ENCODE measurements around the gene HEXD.

The HEXD gene

GRCh38 chr17:82465023-82465603 lies 47.0 kb downstream of the HEXD start:
- TF ChIP-seq, protein P1, sequence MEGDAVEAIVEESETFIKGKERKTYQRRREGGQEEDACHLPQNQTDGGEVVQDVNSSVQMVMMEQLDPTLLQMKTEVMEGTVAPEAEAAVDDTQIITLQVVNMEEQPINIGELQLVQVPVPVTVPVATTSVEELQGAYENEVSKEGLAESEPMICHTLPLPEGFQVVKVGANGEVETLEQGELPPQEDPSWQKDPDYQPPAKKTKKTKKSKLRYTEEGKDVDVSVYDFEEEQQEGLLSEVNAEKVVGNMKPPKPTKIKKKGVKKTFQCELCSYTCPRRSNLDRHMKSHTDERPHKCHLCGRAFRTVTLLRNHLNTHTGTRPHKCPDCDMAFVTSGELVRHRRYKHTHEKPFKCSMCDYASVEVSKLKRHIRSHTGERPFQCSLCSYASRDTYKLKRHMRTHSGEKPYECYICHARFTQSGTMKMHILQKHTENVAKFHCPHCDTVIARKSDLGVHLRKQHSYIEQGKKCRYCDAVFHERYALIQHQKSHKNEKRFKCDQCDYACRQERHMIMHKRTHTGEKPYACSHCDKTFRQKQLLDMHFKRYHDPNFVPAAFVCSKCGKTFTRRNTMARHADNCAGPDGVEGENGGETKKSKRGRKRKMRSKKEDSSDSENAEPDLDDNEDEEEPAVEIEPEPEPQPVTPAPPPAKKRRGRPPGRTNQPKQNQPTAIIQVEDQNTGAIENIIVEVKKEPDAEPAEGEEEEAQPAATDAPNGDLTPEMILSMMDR (conservative IDR thresholded peaks at IDR 0.05; ENCODE audit: low read depth) = no peak
- no peak for DNase-seq (ENCODE audit: low spot score)
- peak overlapping the region; percentile 16 for H3K27ac ChIP-seq
- POLR2A ChIA-PET (ENCODE audit: low non-redundant PET) = no interaction called here
- CTCF ChIA-PET = no interaction called here

GRCh38 chr17:82468692-82469091 lies 50.5 kb downstream of the HEXD start:
- TF ChIP-seq, protein P1 (conservative IDR thresholded peaks at IDR 0.05; ENCODE audit: low read depth) = no peak
- no peak for DNase-seq (ENCODE audit: low spot score)
- ChIA-PET POLR2A (ENCODE audit: low non-redundant PET) (no interaction called here), CTCF (no interaction called here)
- no peak overlapping the region for H3K27ac ChIP-seq

DNA sequence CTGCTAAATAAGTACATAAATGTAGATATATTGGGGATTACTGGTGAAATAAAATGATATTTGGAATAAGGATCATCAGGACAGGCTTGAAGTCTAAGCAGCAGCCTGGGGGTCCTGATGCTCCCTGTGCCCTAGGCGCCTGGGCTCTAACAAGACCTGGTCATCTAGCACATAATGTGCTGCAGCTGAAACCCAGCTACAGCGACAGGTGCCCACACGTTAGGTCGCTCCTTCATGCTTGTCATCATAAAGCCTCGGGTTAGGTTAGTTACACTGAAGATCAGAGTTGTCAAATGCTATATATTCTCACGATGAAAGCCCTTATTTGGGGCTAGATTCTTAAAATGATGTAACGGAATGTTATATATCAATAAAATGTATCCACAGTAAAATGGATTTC lies 51.9 kb downstream of the HEXD start:
- TF ChIP-seq, protein P1 (conservative IDR thresholded peaks at IDR 0.05; ENCODE audit: low read depth) = no peak
- CTCF ChIA-PET = no interaction called here

GRCh38 chr17:82474223-82475010 lies 56.3 kb downstream of the HEXD start:
- POLR2A ChIA-PET (ENCODE audit: low non-redundant PET) = no interaction called here

More for the DNA sequence above, 51.9 kb downstream of the HEXD start:
- H3K27ac ChIP-seq = no peak overlapping the region
- DNase-seq (ENCODE audit: low spot score) = no peak
- POLR2A ChIA-PET (ENCODE audit: low non-redundant PET) = no interaction called here

GRCh38 chr17:82475458-82475857 lies 57.3 kb downstream of the HEXD start:
- TF ChIP-seq, protein P1 (conservative IDR thresholded peaks at IDR 0.05; ENCODE audit: low read depth) = no peak
- H3K27ac ChIP-seq = 0 out of 2 replicates have a peak overlapping the region, but pooled peaks have one; percentile 15
- ChIA-PET POLR2A (ENCODE audit: low non-redundant PET) (no interaction called here), CTCF (interaction anchor here (0.7 kb wide), 1 partner anchor 79 kb away, joined by 3 read pairs; no protein-coding TSS in a partner anchor)
- DNase-seq (ENCODE audit: low spot score) = no peak

More at GRCh38 chr17:82474223-82475010, 56.3 kb downstream of the HEXD start:
- CTCF ChIA-PET = interaction anchor here (0.8 kb wide), 1 partner anchor 31 kb away, joined by 3 read pairs; no protein-coding TSS in a partner anchor
- TF ChIP-seq, protein P1 (conservative IDR thresholded peaks at IDR 0.05; ENCODE audit: low read depth) = no peak
- no peak overlapping the region for H3K27ac ChIP-seq
- DNase-seq (ENCODE audit: low spot score) = no peak

GRCh38 chr17:82477934-82478333 lies 59.8 kb downstream of the HEXD start:
- TF ChIP-seq, protein P1 (conservative IDR thresholded peaks at IDR 0.05; ENCODE audit: low read depth) = no peak
- CTCF ChIA-PET = interaction anchor here (1.0 kb wide), 1 partner anchor 77 kb away, joined by 3 read pairs; no protein-coding TSS in a partner anchor
- no peak for DNase-seq (ENCODE audit: low spot score)
- H3K27ac ChIP-seq = peak overlapping the region; percentile 5
- POLR2A ChIA-PET (ENCODE audit: low non-redundant PET) = no interaction called here
